Measurements from ENCODE around the gene ZNF674.

DNA sequence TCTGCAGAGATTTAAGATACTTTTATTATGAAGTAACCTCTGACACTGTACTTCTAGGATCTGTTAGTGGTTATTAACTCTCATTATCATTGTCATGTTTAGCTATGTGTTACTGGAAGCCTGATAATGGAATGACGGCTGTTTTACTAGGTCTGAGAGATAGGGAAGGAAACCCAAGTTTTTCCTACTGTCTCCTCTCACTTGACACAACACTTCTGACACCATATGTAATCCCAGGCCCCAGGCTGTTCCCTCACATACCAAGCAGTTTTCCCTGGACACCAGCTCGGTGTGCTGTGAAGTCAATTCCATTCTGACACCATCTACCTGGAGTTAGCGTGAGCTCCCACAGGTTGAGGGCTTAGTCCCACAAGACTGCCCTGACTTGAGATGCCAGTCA is 85.6 kb downstream of the ZNF674 start:
- TF ChIP-seq CTCF (IDR thresholded peaks at IDR 0.05; ENCODE audit: poor library complexity, severe bottlenecking) (no peak), SMC3 (conservative IDR thresholded peaks at IDR 0.05; ENCODE audit: poor library complexity) (no peak), TAF1 (IDR thresholded peaks at IDR 0.05; ENCODE audit: low read depth) (no peak), POLR2AphosphoS5 (IDR thresholded peaks at IDR 0.05) (no peak), EP300 (conservative IDR thresholded peaks at IDR 0.05; ENCODE audit: poor library complexity, severe bottlenecking) (no peak), RAD21 (conservative IDR thresholded peaks at IDR 0.05) (no peak)
- TF ChIP-seq, protein P1, sequence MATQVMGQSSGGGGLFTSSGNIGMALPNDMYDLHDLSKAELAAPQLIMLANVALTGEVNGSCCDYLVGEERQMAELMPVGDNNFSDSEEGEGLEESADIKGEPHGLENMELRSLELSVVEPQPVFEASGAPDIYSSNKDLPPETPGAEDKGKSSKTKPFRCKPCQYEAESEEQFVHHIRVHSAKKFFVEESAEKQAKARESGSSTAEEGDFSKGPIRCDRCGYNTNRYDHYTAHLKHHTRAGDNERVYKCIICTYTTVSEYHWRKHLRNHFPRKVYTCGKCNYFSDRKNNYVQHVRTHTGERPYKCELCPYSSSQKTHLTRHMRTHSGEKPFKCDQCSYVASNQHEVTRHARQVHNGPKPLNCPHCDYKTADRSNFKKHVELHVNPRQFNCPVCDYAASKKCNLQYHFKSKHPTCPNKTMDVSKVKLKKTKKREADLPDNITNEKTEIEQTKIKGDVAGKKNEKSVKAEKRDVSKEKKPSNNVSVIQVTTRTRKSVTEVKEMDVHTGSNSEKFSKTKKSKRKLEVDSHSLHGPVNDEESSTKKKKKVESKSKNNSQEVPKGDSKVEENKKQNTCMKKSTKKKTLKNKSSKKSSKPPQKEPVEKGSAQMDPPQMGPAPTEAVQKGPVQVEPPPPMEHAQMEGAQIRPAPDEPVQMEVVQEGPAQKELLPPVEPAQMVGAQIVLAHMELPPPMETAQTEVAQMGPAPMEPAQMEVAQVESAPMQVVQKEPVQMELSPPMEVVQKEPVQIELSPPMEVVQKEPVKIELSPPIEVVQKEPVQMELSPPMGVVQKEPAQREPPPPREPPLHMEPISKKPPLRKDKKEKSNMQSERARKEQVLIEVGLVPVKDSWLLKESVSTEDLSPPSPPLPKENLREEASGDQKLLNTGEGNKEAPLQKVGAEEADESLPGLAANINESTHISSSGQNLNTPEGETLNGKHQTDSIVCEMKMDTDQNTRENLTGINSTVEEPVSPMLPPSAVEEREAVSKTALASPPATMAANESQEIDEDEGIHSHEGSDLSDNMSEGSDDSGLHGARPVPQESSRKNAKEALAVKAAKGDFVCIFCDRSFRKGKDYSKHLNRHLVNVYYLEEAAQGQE (IDR thresholded peaks at IDR 0.05; ENCODE audit: borderline replicate concordance) = no peak

Measured in neural cell (in vitro differentiated cells).